Stimulated activated CD4-positive, alpha-beta T cell treated with anti-CD3 and anti-CD28 coated beads, Interleukin-12 subunit alpha, Interleukin-12 subunit beta, amount 100 ng/mL, for 48 hours (primary cell): ENCODE results near the gene MRPL28.
"Not testable (repeated sequence)": the region's sequence is repeated elsewhere in the genome, so short reads cannot be mapped to it uniquely, and the experiment has no call there.

Source experiments
- DNase-seq, 3 donors: peaks; one replicate each; pipeline ENCODE4 v3.0.0-alpha.2; 2020; ENCODE audit warnings: low read depth in 2 of 3, low spot score in 1 of 3

Gene MRPL28

GRCh38 chr16:373848-374615 is 3.7 kb upstream of the MRPL28 start:
- DNase-seq, result no peak

GRCh38 chr16:373020-373598 is 2.8 kb upstream of the MRPL28 start:
- no peak for DNase-seq

- DNase-seq, result no peak
Measured at GRCh38 chr16:372302-372983, 2.1 kb upstream of the MRPL28 start.

- DNase-seq, result no peak
Measured at GRCh38 chr16:371515-372301, 1.4 kb upstream of the MRPL28 start.

GRCh38 chr16:370979-371514 is 709 bp upstream of the MRPL28 start:
- DNase-seq, result no peak

- DNase-seq, result no peak
Measured at GRCh38 chr16:369866-370436, 387 bp downstream of the MRPL28 start.

- no peak for DNase-seq
Measured at GRCh38 chr16:369275-369865, 968 bp downstream of the MRPL28 start.

- no peak for DNase-seq
Measured at GRCh38 chr16:368388-369158, 1.8 kb downstream of the MRPL28 start.

- DNase-seq, result no peak
Measured at GRCh38 chr16:367333-367903, 2.9 kb downstream of the MRPL28 start.

- DNase-seq, result no peak
Measured at GRCh38 chr16:366476-366875, 3.9 kb downstream of the MRPL28 start.

GRCh38 chr16:364595-365491 is 5.5 kb downstream of the MRPL28 start:
- no peak for DNase-seq

- DNase-seq, result no peak
Measured at GRCh38 chr16:363766-364490, 6.4 kb downstream of the MRPL28 start.

GRCh38 chr16:363110-363765 is 7.1 kb downstream of the MRPL28 start:
- no peak for DNase-seq

GRCh38 chr16:362702-362999 is 7.7 kb downstream of the MRPL28 start:
- not testable (repeated sequence) for DNase-seq

GRCh38 chr16:361872-362701 is 8.3 kb downstream of the MRPL28 start:
- DNase-seq, result peak; percentile 50 to 63 (median 60)

GRCh38 chr16:361341-361871 is 8.9 kb downstream of the MRPL28 start:
- no peak for DNase-seq
